Natural killer cell treated with Interleukin-12 subunit alpha and Interleukin-12 subunit beta and Interleukin-15 and Interleukin-18, amount 100 ng/mL, for 72 hours (primary cell): ENCODE data around the gene GHRHR. TPM values are rescaled to one million over a fixed set of nuclear protein-coding genes. Genes with fewer than 3 reads are reported as not detected.

ENCODE experiments used
- ATAC-seq, 2 donors: fragments of 150-1000 bp; cut with Tn5 transposase in 1 of 2; sonication (Bioruptor Pico), chemical (Tn5 transposase) in 1 of 2; 2 replicates each; pipeline ENCODE4 v1.10.0; 2021
- DNase-seq: peaks from one replicate; pipeline ENCODE4 v3.0.0; 2022; ENCODE audit warnings: low spot score
- H3K27ac Mint-ChIP-seq, 2 donors: 1 replicate in 1 of 2; 2 replicates in 1 of 2; pipeline ENCODE4 v1.8.0; 2022; ENCODE audit warnings: mixed read lengths in 2 of 2, mild to moderate bottlenecking in 1 of 2, moderate library complexity in 1 of 2
- H3K27me3 Mint-ChIP-seq, 2 donors: 1 replicate in 1 of 2; 2 replicates in 1 of 2; pipeline ENCODE4 v1.8.0; 2022; ENCODE audit warnings: mixed read lengths in 2 of 2
- H3K36me3 Mint-ChIP-seq: one replicate; pipeline ENCODE4 v1.8.0; 2022; ENCODE audit warnings: mixed read lengths
- H3K4me1 Mint-ChIP-seq, 2 donors: 1 replicate in 1 of 2; 2 replicates in 1 of 2; pipeline ENCODE4 v1.8.0; 2022; ENCODE audit warnings: low read depth in 2 of 2, mixed read lengths in 2 of 2, mild to moderate bottlenecking in 1 of 2
- H3K4me3 Mint-ChIP-seq: one replicate; pipeline ENCODE4 v1.8.0; 2022; ENCODE audit warnings: mixed read lengths
- H3K9me3 Mint-ChIP-seq: 2 replicates; pipeline ENCODE4 v1.8.0; 2022; ENCODE audit warnings: mixed read lengths
- total RNA-seq, 2 donors: library from RNA; stranded (reverse); gene quantifications; one replicate each; pipeline ENCODE4 v1.2.3, GENCODE V29; 2022

Gene GHRHR
- total RNA-seq, 2 donors from 2014 or later: not detected

GRCh38 chr7:31022726-31023125 lies 59.0 kb downstream of the GHRHR start:
- Mint-ChIP-seq H3K27me3 (peaks cover 3 to 7% of the 10 kb centered on the region in 2 donors), H3K4me3 (no peak overlapping the region), H3K27ac (no peak overlapping the region), H3K9me3 (peaks cover 3% of the 10 kb centered on the region), H3K36me3 (no peaks in the 10 kb centered on the region), H3K4me1 (peaks cover 24 to 48% of the 10 kb centered on the region in 2 donors)
- ATAC-seq (no peak), DNase-seq (no peak)

- peak; percentile 55 to 62 for ATAC-seq
- DNase-seq: no peak
- peak overlapping the region; percentile 8 for H3K4me3 Mint-ChIP-seq
Observed at GRCh38 chr7:31023877-31024276, 60.1 kb downstream of the GHRHR start.

GRCh38 chr7:31027161-31027965 lies 63.6 kb downstream of the GHRHR start:
- Mint-ChIP-seq H3K27ac (no peak overlapping the region), H3K36me3 (no peaks in the 10 kb centered on the region), H3K4me3 (no peak overlapping the region), H3K4me1 (peaks cover 18 to 30% of the 10 kb centered on the region in 2 donors), H3K9me3 (peaks cover 3% of the 10 kb centered on the region), H3K27me3 (peaks cover 9 to 11% of the 10 kb centered on the region in 2 donors)
- DNase-seq (no peak), ATAC-seq (no peak)

More at GRCh38 chr7:31023877-31024276, 60.1 kb downstream of the GHRHR start:
- H3K4me1 Mint-ChIP-seq: peaks cover 24 to 46% of the 10 kb centered on the region in 2 donors
- peaks cover 3% of the 10 kb centered on the region for H3K9me3 Mint-ChIP-seq
- H3K27ac Mint-ChIP-seq: peak overlapping the region in 1 of 2 donors; percentile 74
- H3K36me3 Mint-ChIP-seq: no peaks in the 10 kb centered on the region
- H3K27me3 Mint-ChIP-seq: peaks cover 3 to 7% of the 10 kb centered on the region in 2 donors

- no peak overlapping the region for H3K27ac Mint-ChIP-seq
- no peaks in the 10 kb centered on the region for H3K36me3 Mint-ChIP-seq
- no peak for ATAC-seq
- H3K4me3 Mint-ChIP-seq: no peak overlapping the region
- peaks cover 14 to 18% of the 10 kb centered on the region in 2 donors for H3K27me3 Mint-ChIP-seq
- H3K4me1 Mint-ChIP-seq: peaks cover 18 to 27% of the 10 kb centered on the region in 2 donors
- DNase-seq: no peak
- H3K9me3 Mint-ChIP-seq: peaks cover 3% of the 10 kb centered on the region
Observed at GRCh38 chr7:31028006-31028405, 64.3 kb downstream of the GHRHR start.

DNA sequence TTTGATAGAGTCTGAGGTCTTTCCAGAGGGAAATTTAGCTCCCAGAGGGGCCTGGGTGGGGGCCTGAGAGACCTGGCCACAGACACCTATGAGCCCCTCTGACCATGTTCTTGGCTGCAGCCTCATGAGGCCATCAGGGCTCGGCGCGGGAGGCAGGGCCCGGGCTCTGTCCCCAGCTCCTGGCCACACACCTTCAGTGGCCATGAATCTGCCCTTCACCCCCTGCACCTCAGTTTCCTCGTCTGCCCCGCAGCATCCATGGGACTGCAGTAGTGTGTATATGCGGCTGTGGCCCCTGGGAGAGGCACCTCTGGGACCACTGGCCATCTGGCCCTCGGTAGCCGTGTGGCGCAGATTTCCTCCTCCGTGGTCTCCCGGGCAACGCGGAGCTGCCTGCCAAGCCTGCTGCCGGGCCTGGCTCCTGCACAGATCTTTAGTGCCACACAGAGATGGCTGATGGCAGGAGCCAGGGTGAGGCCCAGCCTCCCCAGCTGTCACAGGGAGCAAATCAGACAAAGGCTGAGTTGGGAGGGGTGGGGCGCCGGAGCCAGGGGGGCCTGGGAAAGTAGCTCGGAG lies 64.8 kb downstream of the GHRHR start:
- Mint-ChIP-seq H3K27me3 (peaks cover 14 to 19% of the 10 kb centered on the region in 2 donors), H3K4me3 (no peak overlapping the region), H3K36me3 (no peaks in the 10 kb centered on the region), H3K9me3 (peaks cover 3% of the 10 kb centered on the region), H3K27ac (no peak overlapping the region), H3K4me1 (peaks cover 15 to 23% of the 10 kb centered on the region in 2 donors)
- DNase-seq: no peak
- peak in 1 of 2 donors; percentile 24 for ATAC-seq

Other genes starting within 250 kb of the GHRHR start
- under 1 TPM in 1 of 2 donors, not detected in 1; 0.33 TPM for gene INMT, start 211.8 kb upstream of the GHRHR start, total RNA-seq
- 1 to 10 TPM in 1 of 2 donors, under 1 TPM in 1; 0.93 to 2.5 TPM for gene MINDY4, start 192.5 kb upstream of the GHRHR start, total RNA-seq
- under 1 TPM in 1 of 2 donors, not detected in 1; 0.14 TPM for gene AQP1, start 52.1 kb upstream of the GHRHR start, total RNA-seq
- not detected for gene ADCYAP1R1, start 88.4 kb downstream of the GHRHR start, total RNA-seq